CD4-positive, alpha-beta T cell treated with Interleukin-2 at 100 ng/mL for 4 hours (primary cell): ENCODE data around the gene ZNF692.
A peak's percentile ranks its signal among the peaks of the same experiment; 100 is the strongest.
"Not testable (repeated sequence)": the region's sequence is repeated elsewhere in the genome, so short reads cannot be mapped to it uniquely, and the experiment has no call there.

Source experiments
- DNase-seq: peaks from one replicate; pipeline ENCODE4 v3.0.0-alpha.2; 2020; ENCODE audit warnings: low spot score

Gene ZNF692

GRCh38 chr1:248849152-248849551, 9.7 kb downstream of the ZNF692 start:
- no peak for DNase-seq

GRCh38 chr1:248848602-248849001, 10.3 kb downstream of the ZNF692 start:
- DNase-seq = no peak

GRCh38 chr1:248847956-248848561, 10.8 kb downstream of the ZNF692 start:
- no peak for DNase-seq

- no peak for DNase-seq
Measured at GRCh38 chr1:248847181-248847955, 11.5 kb downstream of the ZNF692 start.

GRCh38 chr1:248844526-248844925, 14.4 kb downstream of the ZNF692 start:
- DNase-seq = no peak

GRCh38 chr1:248843687-248844086, 15.2 kb downstream of the ZNF692 start:
- DNase-seq = no peak

GRCh38 chr1:248842781-248843331, 16.0 kb downstream of the ZNF692 start:
- DNase-seq = no peak

- peak; percentile 45 for DNase-seq
Measured at GRCh38 chr1:248841702-248842395, 17.0 kb downstream of the ZNF692 start.

- no peak for DNase-seq
Measured at GRCh38 chr1:248840946-248841345, 17.9 kb downstream of the ZNF692 start.

- DNase-seq = no peak
Measured at GRCh38 chr1:248839168-248839555, 19.7 kb downstream of the ZNF692 start.

GRCh38 chr1:248838357-248839167, 20.3 kb downstream of the ZNF692 start:
- DNase-seq = peak; percentile 87

GRCh38 chr1:248837781-248838356, 21.0 kb downstream of the ZNF692 start, which contains the start of gene ZNF672:
Gene ZNF672 (plus strand): TSS chr1:248838224. CDS start chr1:248847275, 9,051 bp downstream.
- peak; percentile 93 for DNase-seq

- no peak for DNase-seq
Measured at GRCh38 chr1:248837045-248837780, 21.7 kb downstream of the ZNF692 start.

GRCh38 chr1:248834343-248834940, 24.4 kb downstream of the ZNF692 start:
- no peak for DNase-seq

- DNase-seq = no peak
Measured at GRCh38 chr1:248831842-248832241, 27.0 kb downstream of the ZNF692 start.

GRCh38 chr1:248830718-248831017, 28.2 kb downstream of the ZNF692 start:
- DNase-seq = not testable (repeated sequence)

GRCh38 chr1:248828845-248829244, 30.0 kb downstream of the ZNF692 start:
- no peak for DNase-seq

- DNase-seq = peak; percentile 90
Measured at GRCh38 chr1:248825909-248826760, 32.8 kb downstream of the ZNF692 start, which contains the start of gene SH3BP5L. Gene SH3BP5L (minus strand): TSS chr1:248825915. CDS start chr1:248824935, 980 bp downstream.

- DNase-seq = no peak
Measured at GRCh38 chr1:248825573-248825908, 33.3 kb downstream of the ZNF692 start.

- DNase-seq = no peak
Measured at GRCh38 chr1:248825136-248825535, 33.7 kb downstream of the ZNF692 start.
